IMR-90 (cell line): ENCODE measurements around the gene TAF11. TPM values are rescaled to one million over a fixed set of nuclear protein-coding genes. Genes with fewer than 3 reads are reported as not detected.

Experiments
- ATAC-seq: fragments of 200-7000 bp; cut with Tn5 transposase; 2 replicates; pipeline ENCODE4 v1.9.1; 2020; ENCODE audit warnings: low read depth, mild to moderate bottlenecking, moderate library complexity
- BruUV-seq: library from RNA; stranded (reverse); fragments of 400-500 nt; replicated peaks from 2 replicates; lab custom pipeline; 2021; lab: Mats Ljungman, UMichigan
- CTCF ChIA-PET: fragments of 300-600 bp; formaldehyde crosslinking; extraction: SDS; loops from one replicate; lab custom pipeline; 2021; ENCODE audit warnings: antibody characterized with exemption; lab: Yijun Ruan, JAX
- POLR2A ChIA-PET: fragments of 300-600 bp; sonication (Branson Sonifier 250); formaldehyde crosslinking; loops from one replicate; lab custom pipeline; 2022; ENCODE audit warnings: antibody characterized with exemption; ENCODE audit not compliant: unreplicated experiment; lab: Charles Lee
- DNase-seq: peaks from one replicate; pipeline ENCODE4 v3.0.0; 2013
- H2AFZ ChIP-seq: replicated peaks from 2 replicates; pipeline ENCODE3; 2013; ENCODE audit warnings: low read length, mild to moderate bottlenecking; ENCODE audit not compliant: poor library complexity
- H2AK5ac ChIP-seq: 2 replicates; pipeline ENCODE4 v1.6.1; 2013; ENCODE audit warnings: low read depth, low read length, inconsistent platforms
- H2AK9ac ChIP-seq: replicated peaks from 2 replicates; pipeline ENCODE3; 2013; ENCODE audit warnings: mild to moderate bottlenecking, low read depth, low read length, moderate library complexity; ENCODE audit not compliant: poor library complexity
- H2BK120ac ChIP-seq: 2 replicates; pipeline ENCODE4 v1.6.1; 2013; ENCODE audit warnings: low read depth, low read length, inconsistent platforms
- H2BK15ac ChIP-seq: 3 replicates; pipeline ENCODE4 v1.6.1; 2013; ENCODE audit warnings: low read depth, low read length, inconsistent platforms
- H2BK20ac ChIP-seq: 2 replicates; pipeline ENCODE4 v1.6.1; 2013; ENCODE audit warnings: low read depth, mild to moderate bottlenecking, inconsistent platforms, low read length, moderate library complexity
- H2BK5ac ChIP-seq: 2 replicates; pipeline ENCODE4 v1.6.1; 2013; ENCODE audit warnings: mild to moderate bottlenecking, low read depth, low read length, inconsistent platforms; ENCODE audit not compliant: poor library complexity, severe bottlenecking
- H3K14ac ChIP-seq: replicated peaks from 2 replicates; pipeline ENCODE4 v1.6.1; 2013; ENCODE audit warnings: low read depth, low read length, inconsistent platforms
- H3K18ac ChIP-seq: 2 replicates; pipeline ENCODE4 v1.6.1; 2013; ENCODE audit warnings: low read depth, low read length, control low read depth
- H3K23ac ChIP-seq: 2 replicates; pipeline ENCODE4 v1.6.1; 2013; ENCODE audit warnings: low read depth, low read length, inconsistent platforms
- H3K27ac ChIP-seq: 2 replicates; pipeline ENCODE4 v1.5.1; 2013; ENCODE audit warnings: mild to moderate bottlenecking, control low read depth, low read length; ENCODE audit not compliant: insufficient read depth
- H3K27me3 ChIP-seq: 2 replicates; pipeline ENCODE4 v1.6.1; 2013; ENCODE audit warnings: low read length; ENCODE audit not compliant: control insufficient read depth, insufficient read depth
- H3K36me3 ChIP-seq: 2 replicates; pipeline ENCODE4 v1.6.1; 2013; ENCODE audit warnings: low read length, mixed read lengths; ENCODE audit not compliant: control insufficient read depth, insufficient read depth
- H3K4ac ChIP-seq: 2 replicates; pipeline ENCODE4 v1.6.1; 2013; ENCODE audit warnings: low read depth, low read length, inconsistent platforms
- H3K4me1 ChIP-seq: 2 replicates; pipeline ENCODE4 v1.6.1; 2013; ENCODE audit warnings: low read length, mixed read lengths; ENCODE audit not compliant: control insufficient read depth, insufficient read depth
- H3K4me2 ChIP-seq: 2 replicates; pipeline ENCODE4 v1.6.1; 2013; ENCODE audit warnings: low read depth, mild to moderate bottlenecking, control low read depth, low read length, moderate library complexity
- H3K4me3 ChIP-seq: 2 replicates; pipeline ENCODE4 v1.5.1; 2013; ENCODE audit warnings: low read depth, mild to moderate bottlenecking, control low read depth, low read length, moderate library complexity; ENCODE audit not compliant: insufficient read depth
- H3K56ac ChIP-seq: 2 replicates; pipeline ENCODE4 v1.6.1; 2013; ENCODE audit warnings: low read length, inconsistent platforms; ENCODE audit not compliant: insufficient read depth; ENCODE audit errors: extremely low read depth
- H3K79me1 ChIP-seq, 2 experiments: 2 replicates each; pipeline ENCODE4 v1.6.1; 2013; ENCODE audit warnings: low read length in 2 of 2, inconsistent platforms in 1 of 2, low read depth in 1 of 2
- H3K9ac ChIP-seq: 2 replicates; pipeline ENCODE4 v1.6.1; 2013; ENCODE audit warnings: low read depth, low read length, control low read depth
- H3K9me1 ChIP-seq: 2 replicates; pipeline ENCODE4 v1.6.1; 2013; ENCODE audit warnings: low read length, inconsistent platforms; ENCODE audit not compliant: insufficient read depth
- H3K9me3 ChIP-seq: 2 replicates; pipeline ENCODE4 v1.6.1; 2013; ENCODE audit warnings: low read length; ENCODE audit not compliant: control insufficient read depth, insufficient read depth
- H4K20me1 ChIP-seq: 2 replicates; pipeline ENCODE4 v1.6.1; 2013; ENCODE audit warnings: low read length, inconsistent platforms; ENCODE audit not compliant: insufficient read depth
- H4K5ac ChIP-seq: 2 replicates; pipeline ENCODE4 v1.6.1; 2013; ENCODE audit warnings: mild to moderate bottlenecking, low read depth, low read length, control low read depth
- H4K8ac ChIP-seq, 2 experiments: 2 replicates each; pipeline ENCODE4 v1.6.1; 2013; ENCODE audit warnings: low read depth in 2 of 2, low read length in 2 of 2, control low read depth in 1 of 2, inconsistent platforms in 1 of 2
- H4K91ac ChIP-seq: 2 replicates; pipeline ENCODE4 v1.6.1; 2013; ENCODE audit warnings: low read depth, low read length, inconsistent platforms; ENCODE audit not compliant: insufficient read depth
- BHLHE40 ChIP-seq: fragments of 150-350 bp; IDR thresholded peaks from 2 replicates; pipeline ENCODE4 v1.6.1; 2016; ENCODE audit warnings: mild to moderate bottlenecking, low read depth, low read length
- CEBPB ChIP-seq: IDR thresholded peaks from 2 replicates; pipeline ENCODE4 v1.6.1; 2012; ENCODE audit warnings: low read depth, low read length, improper control_type of control experiment
- CHD1 ChIP-seq: IDR thresholded peaks from 2 replicates; pipeline ENCODE4 v1.6.1; 2012; ENCODE audit warnings: low read depth, low read length, improper control_type of control experiment
- FOS ChIP-seq: fragments of 150-350 bp; IDR thresholded peaks from 2 replicates; pipeline ENCODE4 v1.6.1; 2016; ENCODE audit warnings: low read depth, low read length
- MAFK ChIP-seq: IDR thresholded peaks from 2 replicates; pipeline ENCODE4 v1.6.1; 2012; ENCODE audit warnings: low read depth, low read length, improper control_type of control experiment
- MAZ ChIP-seq: IDR thresholded peaks from 2 replicates; pipeline ENCODE4 v1.6.1; 2012; ENCODE audit warnings: low read depth, mild to moderate bottlenecking, low read length, improper control_type of control experiment, moderate library complexity, borderline replicate concordance
- MXI1 ChIP-seq: IDR thresholded peaks from 2 replicates; pipeline ENCODE4 v1.6.1; 2012; ENCODE audit warnings: low read depth, mild to moderate bottlenecking, low read length, moderate library complexity, borderline replicate concordance
- NFE2L2 ChIP-seq: fragments of 150-350 bp; IDR thresholded peaks from 2 replicates; pipeline ENCODE4 v1.6.1; 2016; ENCODE audit warnings: low read depth, mild to moderate bottlenecking, low read length
- POLR2A ChIP-seq: IDR thresholded peaks from 2 replicates; pipeline ENCODE4 v1.6.1; 2012; ENCODE audit warnings: mild to moderate bottlenecking, low read depth, low read length
- RAD21 ChIP-seq: IDR thresholded peaks from 2 replicates; pipeline ENCODE4 v1.6.1; 2012; ENCODE audit warnings: low read length, improper control_type of control experiment
- RCOR1 ChIP-seq: IDR thresholded peaks from 2 replicates; pipeline ENCODE4 v1.6.1; 2012; ENCODE audit warnings: mild to moderate bottlenecking, low read length, improper control_type of control experiment; ENCODE audit not compliant: insufficient replicate concordance
- RFX5 ChIP-seq: IDR thresholded peaks from 2 replicates; pipeline ENCODE4 v1.8.0; 2012; ENCODE audit warnings: low read depth, mild to moderate bottlenecking, low read length, moderate library complexity
- SMC3 ChIP-seq: fragments of 150-350 bp; IDR thresholded peaks from 2 replicates; pipeline ENCODE4 v1.6.1; 2016; ENCODE audit warnings: low read depth, mild to moderate bottlenecking, antibody characterized with exemption, low read length, moderate library complexity
- WGBS, 2 experiments: methylation state at CpG; one replicate each; pipeline versions ENCODE4 v1.1.5 to v1.1.7; 2013; ENCODE audit warnings: missing lambda C conversion rate in 2 of 2; ENCODE audit not compliant: insufficient read length in 1 of 2; ENCODE audit errors: extremely low coverage in 2 of 2; 5-methylcytosine and 5-hydroxymethylcytosine counted together
- dilution Hi-C: fragments of 300-500 bp; cut with HindIII; formaldehyde crosslinking; loops from one replicate; pipeline ENCODE4 v1.14.3; 2018; ENCODE audit warnings: low sequenced_read_pairs; ENCODE audit not compliant: unreplicated experiment
- in situ Hi-C: fragments of 300-500 bp; cut with MboI; formaldehyde crosslinking; loops from 3 replicates; pipeline ENCODE4 v1.14.3; 2019; ENCODE audit warnings: low sequenced_read_pairs, inconsistent platforms, mixed read lengths
- intact Hi-C: fragments of 100-400 bp; cut with micrococcal nuclease; formaldehyde crosslinking; loops from 2 replicates; pipeline ENCODE4 v1.10.0; 2022
- polyA plus RNA-seq, 3 experiments: library from polyadenylated mRNA; depleted of rRNA; stranded (reverse); fragments of >200 nt; gene quantifications; 2 replicates each; pipeline ENCODE4 v1.2.3, GENCODE V29; 2012; ENCODE audit warnings: low replicate concordance in 1 of 3
- total RNA-seq: library from RNA; depleted of rRNA; stranded (reverse); fragments of >200 nt; gene quantifications from 2 replicates; pipeline ENCODE4 v1.2.3, GENCODE V29; 2012
- TF ChIP-seq, protein P1 (sequence below): fragments of 150-350 bp; IDR thresholded peaks from 2 replicates; pipeline ENCODE4 v1.6.1; 2017; ENCODE audit warnings: mild to moderate bottlenecking, antibody characterized with exemption, low read length, low read depth
- TF ChIP-seq, protein P2 (sequence below): fragments of 150-350 bp; IDR thresholded peaks from 2 replicates; pipeline ENCODE4 v1.6.1; 2016; ENCODE audit warnings: low read depth, mild to moderate bottlenecking, low read length, moderate library complexity, borderline replicate concordance
- TF ChIP-seq, protein P3 (sequence below): conservative IDR thresholded peaks from 2 replicates; pipeline ENCODE4 v1.5.1; 2012; ENCODE audit warnings: mild to moderate bottlenecking, low read depth, low read length, improper control_type of control experiment

TAF11 gene
- total and polyA plus RNA-seq, 2 of the 4 experiments (the other 2 are of a cell fraction): 12.7 to 23.3 TPM

DNA sequence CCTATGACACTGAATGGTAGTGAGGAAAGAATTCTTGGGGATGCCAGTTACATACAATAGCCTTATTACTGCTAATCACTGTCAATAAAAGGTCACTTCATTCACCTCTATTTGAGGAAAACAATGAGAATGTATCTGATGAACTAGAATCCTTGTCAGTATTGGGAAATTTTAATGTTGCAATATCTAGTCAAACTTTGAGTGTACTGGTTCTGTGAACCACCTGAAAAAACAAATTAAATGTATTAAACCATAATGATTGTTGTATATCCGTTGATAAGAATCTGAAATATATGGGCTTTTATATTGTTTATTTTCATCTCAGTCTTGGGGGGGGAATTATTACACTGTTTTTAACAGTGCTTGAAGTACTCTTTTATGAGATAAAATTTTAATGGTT is 10.6 kb downstream of the TAF11 start:
- dilution Hi-C loops: no loop called here
- no peak overlapping the region for H2BK5ac ChIP-seq
- H3K4me2 ChIP-seq: no peak overlapping the region
- H3K9me1 ChIP-seq: no peaks in the 10 kb centered on the region; the same call in 1 of the 2 replicates
- BruUV-seq: no TSS peak
- H2BK20ac ChIP-seq: no peak overlapping the region
- no peak for TF ChIP-seq POLR2A
- TF ChIP-seq MAFK: no peak
- TF ChIP-seq, protein P1, sequence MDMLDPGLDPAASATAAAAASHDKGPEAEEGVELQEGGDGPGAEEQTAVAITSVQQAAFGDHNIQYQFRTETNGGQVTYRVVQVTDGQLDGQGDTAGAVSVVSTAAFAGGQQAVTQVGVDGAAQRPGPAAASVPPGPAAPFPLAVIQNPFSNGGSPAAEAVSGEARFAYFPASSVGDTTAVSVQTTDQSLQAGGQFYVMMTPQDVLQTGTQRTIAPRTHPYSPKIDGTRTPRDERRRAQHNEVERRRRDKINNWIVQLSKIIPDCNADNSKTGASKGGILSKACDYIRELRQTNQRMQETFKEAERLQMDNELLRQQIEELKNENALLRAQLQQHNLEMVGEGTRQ: no peak
- TF ChIP-seq, protein P2, sequence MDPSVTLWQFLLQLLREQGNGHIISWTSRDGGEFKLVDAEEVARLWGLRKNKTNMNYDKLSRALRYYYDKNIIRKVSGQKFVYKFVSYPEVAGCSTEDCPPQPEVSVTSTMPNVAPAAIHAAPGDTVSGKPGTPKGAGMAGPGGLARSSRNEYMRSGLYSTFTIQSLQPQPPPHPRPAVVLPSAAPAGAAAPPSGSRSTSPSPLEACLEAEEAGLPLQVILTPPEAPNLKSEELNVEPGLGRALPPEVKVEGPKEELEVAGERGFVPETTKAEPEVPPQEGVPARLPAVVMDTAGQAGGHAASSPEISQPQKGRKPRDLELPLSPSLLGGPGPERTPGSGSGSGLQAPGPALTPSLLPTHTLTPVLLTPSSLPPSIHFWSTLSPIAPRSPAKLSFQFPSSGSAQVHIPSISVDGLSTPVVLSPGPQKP: no peak
- no peak for TF ChIP-seq BHLHE40
- TF ChIP-seq RCOR1: no peak
- no peak for TF ChIP-seq CHD1
- TF ChIP-seq NFE2L2: no peak
- TF ChIP-seq FOS: no peak
- no peak for TF ChIP-seq RAD21
- no peak for TF ChIP-seq MAZ
- TF ChIP-seq CEBPB: no peak
- TF ChIP-seq, protein P3, sequence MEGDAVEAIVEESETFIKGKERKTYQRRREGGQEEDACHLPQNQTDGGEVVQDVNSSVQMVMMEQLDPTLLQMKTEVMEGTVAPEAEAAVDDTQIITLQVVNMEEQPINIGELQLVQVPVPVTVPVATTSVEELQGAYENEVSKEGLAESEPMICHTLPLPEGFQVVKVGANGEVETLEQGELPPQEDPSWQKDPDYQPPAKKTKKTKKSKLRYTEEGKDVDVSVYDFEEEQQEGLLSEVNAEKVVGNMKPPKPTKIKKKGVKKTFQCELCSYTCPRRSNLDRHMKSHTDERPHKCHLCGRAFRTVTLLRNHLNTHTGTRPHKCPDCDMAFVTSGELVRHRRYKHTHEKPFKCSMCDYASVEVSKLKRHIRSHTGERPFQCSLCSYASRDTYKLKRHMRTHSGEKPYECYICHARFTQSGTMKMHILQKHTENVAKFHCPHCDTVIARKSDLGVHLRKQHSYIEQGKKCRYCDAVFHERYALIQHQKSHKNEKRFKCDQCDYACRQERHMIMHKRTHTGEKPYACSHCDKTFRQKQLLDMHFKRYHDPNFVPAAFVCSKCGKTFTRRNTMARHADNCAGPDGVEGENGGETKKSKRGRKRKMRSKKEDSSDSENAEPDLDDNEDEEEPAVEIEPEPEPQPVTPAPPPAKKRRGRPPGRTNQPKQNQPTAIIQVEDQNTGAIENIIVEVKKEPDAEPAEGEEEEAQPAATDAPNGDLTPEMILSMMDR: no peak
- no peak for TF ChIP-seq RFX5
- TF ChIP-seq MXI1: no peak
- no peak for TF ChIP-seq SMC3
- H2AFZ ChIP-seq: no peak overlapping the region
- H2BK120ac ChIP-seq: no peak overlapping the region
- no peak for ATAC-seq
- intact Hi-C loops: no loop called here
- no peak overlapping the region for H3K27ac ChIP-seq
- H3K9ac ChIP-seq: no peak overlapping the region
- no peak overlapping the region for H4K5ac ChIP-seq
- no peak overlapping the region for H3K18ac ChIP-seq
- no CpG with 5 or more reads among the region's 1 CpG for WGBS, 2 experiments
- H3K79me1 ChIP-seq: peaks cover 5 to 6% of the 10 kb centered on the region in 2 experiments; a peak in 1 of 4 replicates
- ChIA-PET CTCF (no interaction called here), POLR2A (no interaction called here)
- no peak for DNase-seq
- H3K36me3 ChIP-seq: peaks cover 27% of the 10 kb centered on the region
- no peaks in the 10 kb centered on the region for H3K27me3 ChIP-seq
- no peak overlapping the region for H2AK5ac ChIP-seq
- no peak overlapping the region for H3K56ac ChIP-seq
- no peak overlapping the region for H4K91ac ChIP-seq
- H3K23ac ChIP-seq: no peak overlapping the region
- H3K4me1 ChIP-seq: no peaks in the 10 kb centered on the region
- in situ Hi-C loops: no loop called here
- H3K4me3 ChIP-seq: no peak overlapping the region
- no peak overlapping the region for H2BK15ac ChIP-seq
- H3K4ac ChIP-seq: no peak overlapping the region
- H4K8ac ChIP-seq: no peak overlapping the region
- no peak overlapping the region for H3K14ac ChIP-seq
- H2AK9ac ChIP-seq: no peak overlapping the region
- no peaks in the 10 kb centered on the region for H3K9me3 ChIP-seq
- H4K20me1 ChIP-seq: no peaks in the 10 kb centered on the region; the same call in 1 of the 2 replicates
